Gastrocnemius medialis (tissue), 4 donors: ENCODE results near the gene ZNF547.

Experiments used
- CTCF ChIP-seq, 5 experiments: fragments of 450-650 bp in 3 of 5; fragments of 200-600 bp in 2 of 5; sonication (generic) in 2 of 5; IDR thresholded peaks in 4 of 5; conservative IDR thresholded peaks in 1 of 5; 1 replicate in 4 of 5; 2 replicates in 1 of 5; pipeline ENCODE4 v1.5.1; 2016 to 2019; ENCODE audit warnings: antibody characterized with exemption in 5 of 5, mild to moderate bottlenecking in 3 of 5, moderate library complexity in 3 of 5
- POLR2A ChIP-seq, 2 donors: fragments of 450-650 bp; IDR thresholded peaks; one replicate each; pipeline ENCODE4 v1.6.1; 2017; ENCODE audit warnings: antibody characterized with exemption in 2 of 2, mild to moderate bottlenecking in 2 of 2, moderate library complexity in 2 of 2

GRCh38 chr19:57334191-57334590 is 29.2 kb upstream of the ZNF547 start:
- TF ChIP-seq CTCF (IDR thresholded peaks at IDR 0.05 in 4 of 5, conservative IDR thresholded peaks at IDR 0.05 in 1 of 5) (no peak), POLR2A (IDR thresholded peaks at IDR 0.05) (no peak)
